OCI-LY7 (cell line): ENCODE measurements around the gene ARFGAP3.

ENCODE experiments used
- CTCF ChIP-seq: fragments of 200-600 bp; sonication (generic); conservative IDR thresholded peaks from 2 replicates; pipeline ENCODE4 v1.5.1; 2014; ENCODE audit warnings: mild to moderate bottlenecking, antibody characterized with exemption, low read length, moderate library complexity, mixed read lengths
- EZH2phosphoT487 ChIP-seq: fragments of 200-600 bp; sonication (generic); IDR thresholded peaks from 2 replicates; pipeline ENCODE4 v1.6.1; 2018; ENCODE audit warnings: low read depth, borderline replicate concordance, mild to moderate bottlenecking, mixed run types, antibody characterized with exemption, low read length, moderate library complexity, mixed read lengths

DNA sequence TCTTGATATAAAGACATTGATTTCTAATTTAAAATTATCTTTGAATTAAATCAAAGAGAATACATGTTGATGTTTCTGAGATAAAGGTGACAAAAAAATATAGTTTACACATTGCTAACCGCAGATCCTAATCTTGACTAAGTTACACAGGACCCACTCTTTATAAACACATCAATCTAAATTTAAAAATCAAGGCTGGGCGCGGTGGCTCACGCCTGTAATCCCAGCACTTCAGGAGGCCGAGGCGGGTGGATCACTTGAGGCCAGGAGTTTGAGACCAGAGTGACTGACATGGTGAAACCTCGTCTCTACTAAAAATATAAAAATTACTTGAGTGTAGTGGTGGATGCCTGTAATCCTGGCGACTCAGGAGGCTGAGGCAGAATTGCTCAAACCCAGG is 1.9 kb downstream of the ARFGAP3 start:
- TF ChIP-seq CTCF = no peak
- no peak for TF ChIP-seq EZH2phosphoT487
